GM20000 (cell line): ENCODE measurements around the gene TESK1.
"Not testable (repeated sequence)": the region's sequence is repeated elsewhere in the genome, so short reads cannot be mapped to it uniquely, and the experiment has no call there.

Experiments used
- DNase-seq: peaks from one replicate; pipeline ENCODE4 v3.0.0; 2012; ENCODE audit warnings: low spot score
- TF ChIP-seq, protein P1 (sequence below): IDR thresholded peaks from 2 replicates; pipeline ENCODE4 v1.5.1; 2012; ENCODE audit warnings: mild to moderate bottlenecking, control low read depth; ENCODE audit errors: extremely low read depth, missing control alignments

TESK1 gene

DNA sequence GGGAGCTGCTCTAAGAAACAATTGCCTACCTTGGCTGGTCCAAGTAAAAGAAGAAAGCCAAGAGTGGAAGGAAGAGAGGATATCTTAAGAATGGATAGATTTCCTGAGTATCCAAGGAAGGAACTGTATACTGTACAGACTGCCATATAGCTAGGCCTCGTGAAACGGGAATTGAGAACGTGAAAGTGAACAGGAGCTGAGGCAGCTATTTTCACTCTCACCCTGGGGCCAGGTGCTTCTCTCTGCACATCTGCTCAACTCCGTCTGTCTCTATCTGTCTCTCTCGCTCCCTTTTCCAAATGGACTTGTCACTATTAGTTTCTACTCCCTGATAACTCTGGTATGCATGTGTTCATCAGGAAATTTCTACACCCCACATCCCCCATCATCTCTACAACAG is 35.9 kb upstream of the TESK1 start:
- DNase-seq: peak; percentile 45
- TF ChIP-seq, protein P1, sequence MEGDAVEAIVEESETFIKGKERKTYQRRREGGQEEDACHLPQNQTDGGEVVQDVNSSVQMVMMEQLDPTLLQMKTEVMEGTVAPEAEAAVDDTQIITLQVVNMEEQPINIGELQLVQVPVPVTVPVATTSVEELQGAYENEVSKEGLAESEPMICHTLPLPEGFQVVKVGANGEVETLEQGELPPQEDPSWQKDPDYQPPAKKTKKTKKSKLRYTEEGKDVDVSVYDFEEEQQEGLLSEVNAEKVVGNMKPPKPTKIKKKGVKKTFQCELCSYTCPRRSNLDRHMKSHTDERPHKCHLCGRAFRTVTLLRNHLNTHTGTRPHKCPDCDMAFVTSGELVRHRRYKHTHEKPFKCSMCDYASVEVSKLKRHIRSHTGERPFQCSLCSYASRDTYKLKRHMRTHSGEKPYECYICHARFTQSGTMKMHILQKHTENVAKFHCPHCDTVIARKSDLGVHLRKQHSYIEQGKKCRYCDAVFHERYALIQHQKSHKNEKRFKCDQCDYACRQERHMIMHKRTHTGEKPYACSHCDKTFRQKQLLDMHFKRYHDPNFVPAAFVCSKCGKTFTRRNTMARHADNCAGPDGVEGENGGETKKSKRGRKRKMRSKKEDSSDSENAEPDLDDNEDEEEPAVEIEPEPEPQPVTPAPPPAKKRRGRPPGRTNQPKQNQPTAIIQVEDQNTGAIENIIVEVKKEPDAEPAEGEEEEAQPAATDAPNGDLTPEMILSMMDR: no peak

DNA sequence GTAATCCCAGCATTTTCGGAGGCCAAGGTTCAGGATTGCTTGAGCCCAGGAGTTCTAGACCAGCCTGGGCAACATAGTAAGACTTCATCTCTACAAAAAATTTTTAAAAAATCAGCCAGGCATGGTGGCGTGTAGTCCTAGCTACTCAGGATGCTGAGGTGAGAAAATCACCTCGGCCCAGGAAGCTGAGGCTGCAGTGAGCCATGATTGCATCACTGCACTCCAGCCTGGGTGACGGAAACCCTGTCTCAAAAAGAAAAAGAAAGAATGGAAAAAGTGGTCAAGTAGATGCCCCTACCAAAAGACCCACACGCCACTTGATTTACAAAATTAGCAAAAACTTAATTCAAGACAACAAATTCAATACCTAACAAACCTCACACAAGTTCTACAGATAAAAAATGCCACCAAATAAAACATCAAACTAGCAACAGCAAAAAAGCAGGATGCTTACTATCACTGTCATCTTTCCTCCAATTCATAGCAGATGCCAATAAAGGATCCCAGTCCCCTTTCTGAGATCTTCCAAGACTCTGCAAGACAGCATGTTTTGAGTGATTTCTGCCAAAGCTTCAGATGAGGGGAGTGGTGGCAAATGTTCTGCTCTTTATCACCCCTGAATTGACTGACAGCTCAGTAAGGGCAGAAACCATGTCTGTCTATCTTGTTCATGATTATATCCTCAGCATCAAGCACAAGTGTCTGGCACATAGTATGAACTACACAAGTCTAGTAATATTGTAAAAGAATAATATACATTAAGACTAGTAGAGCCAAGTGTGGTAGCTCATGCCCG is 34.2 kb upstream of the TESK1 start:
- TF ChIP-seq, protein P1: no peak
- DNase-seq: no peak

DNA sequence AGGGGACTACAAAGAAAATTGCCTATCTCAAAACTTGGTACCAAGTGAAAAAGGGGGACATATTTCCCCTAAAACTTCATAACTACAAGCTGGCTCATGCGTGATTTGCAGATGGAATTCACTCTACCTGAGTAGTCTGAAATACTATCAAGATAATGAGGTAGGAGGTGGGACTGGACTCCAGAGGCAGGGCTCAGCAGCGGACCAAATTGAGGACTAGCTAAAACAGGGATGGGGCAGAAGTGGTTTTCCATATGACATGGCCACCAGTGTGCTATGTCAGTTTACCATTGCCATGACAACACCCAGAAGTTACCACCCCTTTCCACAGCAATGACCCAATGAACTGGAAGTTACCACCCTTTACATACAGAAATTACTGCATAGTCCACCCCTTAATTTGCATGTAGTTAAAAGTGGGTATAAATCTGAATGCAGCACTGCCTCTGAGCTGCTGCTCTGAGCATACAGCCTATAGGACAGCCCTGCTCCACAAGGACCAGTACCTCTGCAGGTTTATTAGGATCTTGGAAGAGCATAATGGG is 30.4 kb upstream of the TESK1 start:
- DNase-seq: no peak

DNA sequence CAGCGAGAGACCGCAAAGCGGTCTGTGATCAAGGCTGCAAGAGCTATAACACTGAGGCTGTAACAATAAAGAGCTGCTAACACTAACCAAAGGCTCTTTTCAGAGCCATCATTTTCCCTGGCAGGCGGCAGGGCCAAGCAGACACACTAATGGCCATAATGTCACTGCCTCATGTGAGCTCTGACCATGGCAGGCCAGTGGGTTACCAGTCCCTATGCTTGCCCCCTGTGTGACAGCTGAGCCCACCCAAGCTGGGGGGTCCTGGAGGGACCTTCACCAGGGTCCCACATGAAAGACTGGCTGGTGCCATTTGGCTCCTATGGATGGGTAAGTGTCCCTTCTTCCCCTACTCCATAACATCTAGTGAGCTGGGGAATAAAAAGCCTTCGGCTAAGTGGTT is 29.6 kb upstream of the TESK1 start:
- TF ChIP-seq, protein P1: no peak
- no peak for DNase-seq

More for the DNA sequence above, 30.4 kb upstream of the TESK1 start:
- TF ChIP-seq, protein P1: no peak

DNA sequence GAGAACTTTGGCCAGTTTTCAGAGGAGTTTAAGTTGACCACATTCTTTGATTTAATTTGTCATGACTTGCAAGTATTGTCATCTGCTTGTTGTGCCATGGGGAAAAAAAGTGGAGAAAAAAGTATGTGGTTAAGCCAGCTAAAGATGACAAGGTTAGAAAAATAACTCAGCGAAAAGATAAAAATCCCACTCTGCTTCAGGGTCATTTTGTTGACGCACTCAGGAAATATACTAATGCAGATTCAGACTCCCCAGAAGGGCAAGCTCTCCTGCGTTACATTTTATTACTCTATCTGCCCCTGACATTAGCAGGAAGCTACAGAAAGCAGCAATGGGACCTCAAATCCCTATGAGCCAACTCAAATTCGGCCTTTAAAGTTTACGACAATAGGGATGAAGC is 27.6 kb upstream of the TESK1 start:
- TF ChIP-seq, protein P1: no peak
- DNase-seq: no peak

DNA sequence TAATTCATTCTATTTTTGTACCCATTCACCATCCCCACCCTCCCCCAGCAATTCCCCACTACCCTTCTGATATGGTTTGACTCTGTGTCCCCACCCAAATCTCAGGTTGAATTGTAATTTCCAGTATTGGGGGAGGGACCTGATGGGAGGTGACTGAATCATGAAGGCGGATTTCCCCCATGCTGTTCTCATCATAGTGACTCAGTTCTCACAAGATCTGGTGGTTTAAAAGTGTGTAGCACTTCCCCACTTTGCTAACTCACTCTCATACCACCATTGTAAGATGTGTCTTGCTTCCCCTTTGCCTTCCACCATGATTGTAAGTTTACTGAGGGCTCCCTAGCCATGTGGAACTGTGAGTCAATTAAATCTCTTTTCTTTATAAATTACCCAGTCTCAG is 25.9 kb upstream of the TESK1 start:
- DNase-seq: no peak
- TF ChIP-seq, protein P1: no peak

DNA sequence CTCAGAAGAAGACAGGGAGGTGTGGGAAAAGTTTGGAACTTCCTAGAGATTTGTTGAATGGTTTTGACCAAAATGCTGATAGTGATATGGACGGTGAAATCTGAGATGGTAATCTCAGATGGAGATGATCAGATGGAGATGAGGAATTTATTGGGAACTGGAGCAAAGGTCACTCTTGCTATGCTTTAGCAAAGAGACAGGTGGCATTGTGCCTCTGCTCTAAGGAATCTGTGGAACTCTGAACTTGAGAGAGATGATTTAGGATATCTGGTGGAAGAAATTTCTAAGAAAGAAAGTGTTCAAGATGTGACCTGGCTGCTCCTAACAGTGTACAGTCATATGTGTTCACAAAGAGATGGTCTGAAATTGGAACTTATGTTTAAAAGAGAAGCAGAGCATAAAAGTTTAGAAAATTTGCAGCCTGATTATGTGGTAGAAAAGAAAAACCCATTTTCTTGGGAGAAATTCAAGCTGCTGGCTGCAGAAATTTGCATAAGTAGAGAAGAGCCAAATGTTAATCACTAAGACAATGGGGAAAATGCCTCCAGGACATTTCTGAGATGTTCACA is 25.3 kb upstream of the TESK1 start:
- not testable (repeated sequence) for DNase-seq

DNA sequence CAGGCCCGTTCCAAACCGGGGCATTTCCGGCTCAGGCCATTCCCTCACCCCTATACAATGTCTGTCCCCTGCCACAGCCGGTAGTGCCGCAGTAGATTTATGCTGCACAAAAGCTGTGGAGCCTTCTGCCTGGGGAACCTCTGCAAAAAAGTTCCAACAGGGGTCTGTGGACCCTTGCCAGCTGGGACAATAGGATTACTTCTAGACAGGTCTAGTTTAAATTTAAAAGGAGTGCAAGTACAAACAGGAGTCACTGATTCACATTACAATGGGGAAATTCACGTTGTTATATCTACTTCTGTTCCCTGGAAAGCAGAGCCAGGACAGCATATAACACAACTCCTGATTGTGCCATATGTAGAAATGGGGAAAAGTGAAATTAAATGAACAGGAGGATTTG is 21.5 kb upstream of the TESK1 start:
- DNase-seq: not testable (repeated sequence)

DNA sequence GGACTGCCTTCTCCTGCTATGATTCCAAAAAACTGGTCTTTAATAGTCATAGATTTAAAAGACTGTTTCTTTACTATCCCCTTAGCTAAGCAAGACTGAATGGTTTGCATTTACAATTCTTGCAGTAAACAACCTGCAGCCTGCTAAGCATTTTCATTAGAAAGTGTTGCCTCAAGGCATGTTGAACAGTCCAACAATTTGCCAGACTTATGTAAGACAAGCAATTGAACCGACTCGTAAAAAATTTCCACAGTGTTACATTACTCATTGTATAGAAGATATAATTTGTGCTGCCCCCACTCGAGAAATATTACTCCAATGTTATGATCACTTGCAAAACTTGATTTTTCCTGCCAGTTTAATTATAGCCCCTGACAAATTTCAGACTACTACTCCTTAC is 20.4 kb upstream of the TESK1 start:
- not testable (repeated sequence) for DNase-seq

DNA sequence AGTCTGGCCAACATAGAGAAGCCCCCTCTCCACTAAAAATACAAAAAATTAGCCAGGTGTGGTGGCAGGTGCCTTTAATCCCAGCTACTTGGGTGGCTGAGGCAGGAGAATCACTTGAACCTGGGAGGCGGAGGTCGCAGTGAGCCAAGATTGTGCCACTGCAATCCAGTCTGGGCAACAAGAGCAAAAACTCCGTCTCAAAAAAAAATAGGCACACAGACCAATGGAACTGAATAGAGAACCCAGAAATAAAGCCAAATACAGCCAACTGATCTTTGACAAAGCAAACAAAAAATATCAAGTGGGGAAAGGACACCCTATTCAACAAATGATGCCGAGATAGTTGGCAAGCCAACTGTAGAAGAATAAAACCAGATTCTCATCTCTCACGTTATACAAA is 16.6 kb upstream of the TESK1 start:
- DNase-seq: not testable (repeated sequence)
